ENCODE measurements around the gene INPPL1.
"Not testable (repeated sequence)": the region's sequence is repeated elsewhere in the genome, so short reads cannot be mapped to it uniquely, and the experiment has no call there.

INPPL1 gene

GRCh38 chr11:72203163-72203562 lies 21.4 kb upstream of the INPPL1 start:
- no peak for TF ChIP-seq CTCF (IDR thresholded peaks at IDR 0.05; ENCODE audit: low read depth, low read length)
- no peak overlapping the region for H3K4me3 ChIP-seq (ENCODE audit: low read depth, low read length)

DNA sequence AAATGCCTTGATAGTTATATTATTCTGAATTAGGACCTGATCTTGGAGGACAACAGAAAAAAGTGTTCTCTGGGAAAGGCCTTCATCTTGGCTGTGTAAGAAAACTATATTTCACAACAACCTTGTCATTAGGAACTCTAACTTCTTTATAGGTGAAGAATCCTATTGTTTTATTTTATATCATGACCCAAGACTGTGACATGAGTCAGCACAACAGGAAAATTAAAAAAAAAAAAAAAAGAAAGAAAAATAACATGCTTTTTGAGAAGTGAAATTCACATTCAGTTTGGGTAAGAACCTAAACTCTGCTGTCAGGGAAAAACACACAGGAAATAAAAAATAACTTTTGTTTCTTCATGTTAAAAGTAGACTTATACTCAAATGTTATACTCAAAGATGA lies 19.7 kb upstream of the INPPL1 start:
- H3K4me3 ChIP-seq (ENCODE audit: low read depth, low read length) = no peak overlapping the region
- TF ChIP-seq CTCF (IDR thresholded peaks at IDR 0.05; ENCODE audit: low read depth, low read length) = no peak

DNA sequence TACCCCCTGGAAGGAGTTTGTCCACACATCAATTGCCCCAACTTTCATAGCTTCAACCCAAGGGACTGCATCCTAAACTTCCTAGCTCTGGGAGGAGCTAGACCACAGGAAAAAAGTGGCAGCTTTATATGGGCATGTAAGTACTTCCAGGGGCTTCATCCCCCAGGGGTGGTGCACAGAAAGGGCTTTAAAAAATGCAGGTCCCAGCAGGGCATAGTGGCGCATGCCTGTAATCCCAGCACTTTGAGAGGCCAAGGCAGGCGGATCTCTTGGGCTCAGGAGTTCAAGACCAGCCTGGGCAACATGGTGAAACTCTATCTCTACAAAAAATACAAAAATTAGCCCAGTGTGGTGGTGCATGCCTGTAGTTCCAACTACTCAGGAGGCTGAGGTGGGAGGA lies 17.8 kb upstream of the INPPL1 start:
- not testable (repeated sequence) for H3K4me3 ChIP-seq (ENCODE audit: low read depth, low read length)

DNA sequence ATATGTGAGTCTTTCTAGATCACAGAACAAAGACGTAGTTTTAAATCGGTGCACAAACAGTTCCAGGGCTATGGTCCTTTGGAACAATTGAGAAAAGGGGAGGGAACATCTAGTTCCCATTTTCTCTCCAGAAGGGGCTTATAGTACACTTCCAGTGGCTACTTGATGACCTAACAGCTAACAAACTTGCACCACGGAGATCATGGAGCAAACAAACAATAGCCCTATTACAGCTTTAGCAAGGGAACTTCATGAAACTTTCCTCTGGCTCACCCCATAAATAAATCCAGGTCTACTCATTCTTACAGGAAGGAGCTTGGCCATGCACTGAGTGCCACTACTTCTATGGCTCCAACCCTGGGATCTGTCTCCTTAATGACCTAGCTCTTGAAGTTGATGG lies 16.3 kb upstream of the INPPL1 start:
- no peak for TF ChIP-seq CTCF (IDR thresholded peaks at IDR 0.05; ENCODE audit: low read depth, low read length)
- no peak overlapping the region for H3K4me3 ChIP-seq (ENCODE audit: low read depth, low read length)

- no peak for TF ChIP-seq CTCF (IDR thresholded peaks at IDR 0.05; ENCODE audit: low read depth, low read length)
- H3K4me3 ChIP-seq (ENCODE audit: low read depth, low read length) = no peak overlapping the region
These were observed 15.5 kb upstream of the INPPL1 start for GRCh38 chr11:72209101-72209500.

- no peak for TF ChIP-seq CTCF (IDR thresholded peaks at IDR 0.05; ENCODE audit: low read depth, low read length)
- no peak within 1 kb of the TSS for H3K4me3 ChIP-seq (ENCODE audit: low read depth, low read length)
These were observed 7.9 kb upstream of the INPPL1 start, which contains the start of gene FOLR2 for GRCh38 chr11:72216638-72217037. TSS of gene FOLR2 (plus strand) at chr11:72216794. CDS start at chr11:72218585, 1,791 bp downstream.

GRCh38 chr11:72217841-72218240 lies 6.7 kb upstream of the INPPL1 start:
- no peak overlapping the region for H3K4me3 ChIP-seq (ENCODE audit: low read depth, low read length)
- no peak for TF ChIP-seq CTCF (IDR thresholded peaks at IDR 0.05; ENCODE audit: low read depth, low read length)

DNA sequence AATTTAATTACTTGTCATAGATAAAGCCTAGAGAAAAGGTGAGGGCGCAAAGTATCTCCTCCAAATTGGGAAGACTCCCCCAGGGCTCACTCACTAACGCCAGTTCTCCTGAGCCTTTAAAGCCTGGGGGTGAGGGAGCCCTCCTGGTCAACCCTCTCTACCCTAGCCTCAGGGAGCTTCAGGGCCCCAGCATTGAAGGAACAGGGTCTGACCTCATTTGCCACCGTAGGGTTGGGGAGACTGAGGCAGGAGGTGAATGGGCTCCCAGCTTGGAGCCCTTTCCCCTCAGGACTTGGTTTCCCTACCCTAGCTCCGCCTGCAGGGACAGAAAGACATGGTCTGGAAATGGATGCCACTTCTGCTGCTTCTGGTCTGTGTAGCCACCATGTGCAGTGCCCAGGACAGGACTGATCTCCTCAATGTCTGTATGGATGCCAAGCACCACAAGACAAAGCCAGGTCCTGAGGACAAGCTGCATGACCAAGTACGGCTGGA lies 6.3 kb upstream of the INPPL1 start:
- H3K4me3 ChIP-seq (ENCODE audit: low read depth, low read length) = no peak overlapping the region
- no peak for TF ChIP-seq CTCF (IDR thresholded peaks at IDR 0.05; ENCODE audit: low read depth, low read length)
